ENCODE data around the gene LRP8. TPM values are rescaled to one million over a fixed set of nuclear protein-coding genes. Genes with fewer than 3 reads are reported as not detected.

The LRP8 gene
- total and polyA plus RNA-seq, 2 of the 4 experiments (the other 2 are of a cell fraction) = 12.0 to 12.1 TPM

- in situ Hi-C loops (cut with MboI; ENCODE audit: low sequenced_read_pairs) (no loop called here), dilution Hi-C loops (cut with HindIII; ENCODE audit: low sequenced_read_pairs, unreplicated experiment) (no loop called here), intact Hi-C loops (cut with micrococcal nuclease) (no loop called here)
- peaks cover 4% of the 10 kb centered on the region; the same call in 1 of the 2 replicates for H3K4me1 ChIP-seq (ENCODE audit: control insufficient read depth, insufficient read depth, low read length)
- CTCF ChIA-PET = interaction anchor here (0.7 kb wide), 1 partner anchor 20 kb away, joined by 3 read pairs; no protein-coding TSS in a partner anchor
- no peak overlapping the region for H3K14ac ChIP-seq (replicated peaks; ENCODE audit: low read depth, low read length)
- DNase-seq = no peak
- BruUV-seq (replicated peaks) = no TSS peak
- 93% methylated on average over 3 of the region's 5 CpGs; no CpG with 5 or more reads in 1 of the 2 experiments for WGBS, 2 experiments (ENCODE audit: extremely low coverage in 2 of 2, insufficient read length in 1 of 2)
- H3K36me3 ChIP-seq (ENCODE audit: control insufficient read depth, insufficient read depth, low read length) = no peaks in the 10 kb centered on the region
- 0 out of 4 replicates have a peak, but pooled peaks cover 0 to 3% of the 10 kb centered on the region in 2 experiments for H3K79me1 ChIP-seq (ENCODE audit: low read depth in 1 of 2, low read length in 2 of 2)
- no peaks in the 10 kb centered on the region for H3K27me3 ChIP-seq (ENCODE audit: control insufficient read depth, insufficient read depth, low read length)
- H3K23ac ChIP-seq (ENCODE audit: low read depth, low read length) = no peak overlapping the region
- H3K9me3 ChIP-seq (ENCODE audit: control insufficient read depth, insufficient read depth, low read length) = no peaks in the 10 kb centered on the region
- H3K56ac ChIP-seq (ENCODE audit: extremely low read depth, insufficient read depth, low read length) = no peak overlapping the region
- H3K9ac ChIP-seq (ENCODE audit: low read depth, low read length) = no peak overlapping the region
- no peak overlapping the region for H4K91ac ChIP-seq (ENCODE audit: insufficient read depth, low read depth, low read length)
- H2BK20ac ChIP-seq (ENCODE audit: low read depth, low read length) = no peak overlapping the region
- no peaks in the 10 kb centered on the region; the same call in 1 of the 2 replicates for H4K20me1 ChIP-seq (ENCODE audit: insufficient read depth, low read length)
- TF ChIP-seq RCOR1 (IDR thresholded peaks at IDR 0.05; ENCODE audit: insufficient replicate concordance, low read length) (no peak), POLR2A (IDR thresholded peaks at IDR 0.05; ENCODE audit: low read depth, low read length) (no peak), FOS (IDR thresholded peaks at IDR 0.05; ENCODE audit: low read depth, low read length) (no peak), ELK1 (IDR thresholded peaks at IDR 0.05; ENCODE audit: borderline replicate concordance, low read depth, low read length) (no peak), SMC3 (IDR thresholded peaks at IDR 0.05; ENCODE audit: low read depth, low read length) (no peak), RAD21 (IDR thresholded peaks at IDR 0.05; ENCODE audit: low read length) (no peak)
- no peak overlapping the region for H2AK9ac ChIP-seq (replicated peaks; ENCODE audit: low read depth, low read length, poor library complexity)
- H3K9me1 ChIP-seq (ENCODE audit: insufficient read depth, low read length) = 0 out of 2 replicates have a peak, but pooled peaks cover 5% of the 10 kb centered on the region
- no peak overlapping the region for H3K18ac ChIP-seq (ENCODE audit: low read depth, low read length)
- H4K8ac ChIP-seq (ENCODE audit: low read depth in 2 of 2, low read length in 2 of 2) = no peak overlapping the region
- no peak overlapping the region for H3K4ac ChIP-seq (ENCODE audit: low read depth, low read length)
- no peak overlapping the region for H3K4me3 ChIP-seq (ENCODE audit: insufficient read depth, low read depth, low read length)
- no peak overlapping the region for H2AFZ ChIP-seq (replicated peaks; ENCODE audit: low read length, poor library complexity)
- H4K5ac ChIP-seq (ENCODE audit: low read depth, low read length) = no peak overlapping the region
- H2BK15ac ChIP-seq (ENCODE audit: low read depth, low read length) = no peak overlapping the region
- H2BK120ac ChIP-seq (ENCODE audit: low read depth, low read length) = no peak overlapping the region
- POLR2A ChIA-PET (ENCODE audit: unreplicated experiment) = no interaction called here
- no peak overlapping the region for H3K4me2 ChIP-seq (ENCODE audit: low read depth, low read length)
- no peak overlapping the region for H2AK5ac ChIP-seq (ENCODE audit: low read depth, low read length)
- no peak overlapping the region for H2BK5ac ChIP-seq (ENCODE audit: low read depth, low read length, poor library complexity, severe bottlenecking)
- ATAC-seq (ENCODE audit: low read depth) = no peak
- H3K27ac ChIP-seq (ENCODE audit: insufficient read depth, low read length) = no peak overlapping the region
These were observed 14.3 kb downstream of the LRP8 start for GRCh38 chr1:53313556-53313955.

All from IMR-90 (cell line).